Adrenal gland (tissue), 12 donors: Measurements from ENCODE around the gene MYCBP2. TPM values are rescaled to one million over a fixed set of nuclear protein-coding genes. Genes with fewer than 3 reads are reported as not detected.
"Not testable (repeated sequence)": the region's sequence is repeated elsewhere in the genome, so short reads cannot be mapped to it uniquely, and the experiment has no call there.

Experiments used
- DNase-seq, 7 donors: peaks; one replicate each; pipeline ENCODE4 v3.0.0-alpha.2; 2019 to 2020
- H3K27ac ChIP-seq, 5 donors: fragments of 200-600 bp; sonication (generic) in 4 of 5; 1 replicate in 3 of 5; 2 replicates in 2 of 5; pipeline versions ENCODE4 v1.5.1 to v1.8.0; 2016 to 2020; ENCODE audit warnings: mild to moderate bottlenecking in 1 of 5
- H3K27me3 ChIP-seq: fragments of 200-600 bp; 2 replicates; pipeline ENCODE4 v1.8.0; 2021
- H3K36me3 ChIP-seq, 2 donors: fragments of 200-600 bp; replicated peaks in 1 of 2; 1 replicate in 1 of 2; 2 replicates in 1 of 2; pipeline versions ENCODE4 v1.5.1 to v1.8.0; 2018 to 2022
- H3K4me1 ChIP-seq, 2 donors: fragments of 200-600 bp; replicated peaks in 1 of 2; 1 replicate in 1 of 2; 2 replicates in 1 of 2; pipeline versions ENCODE4 v1.5.1 to v1.8.0; 2018 to 2021
- H3K4me3 ChIP-seq, 4 donors: fragments of 200-600 bp; sonication (generic) in 3 of 4; one replicate each; pipeline ENCODE4 v1.5.1; 2016 to 2018
- H3K9me3 ChIP-seq, 3 donors: fragments of 200-600 bp; sonication (generic) in 1 of 3; replicated peaks in 1 of 3; 1 replicate in 2 of 3; 2 replicates in 1 of 3; pipeline versions ENCODE4 v1.5.1 to v1.8.0; 2016 to 2021
- CTCF ChIP-seq, 6 experiments: fragments of 450-650 bp in 4 of 6; fragments of 200-600 bp in 2 of 6; sonication (generic) in 1 of 6; IDR thresholded peaks; 1 replicate in 5 of 6; 2 replicates in 1 of 6; pipeline versions ENCODE4 v1.5.1 to v1.8.0; 2016 to 2021; ENCODE audit warnings: antibody characterized with exemption in 6 of 6, mild to moderate bottlenecking in 2 of 6, moderate library complexity in 1 of 6
- POLR2A ChIP-seq, 2 donors: fragments of 450-650 bp; IDR thresholded peaks; one replicate each; pipeline ENCODE4 v1.6.1; 2017; ENCODE audit warnings: antibody characterized with exemption in 2 of 2, mild to moderate bottlenecking in 2 of 2, moderate library complexity in 1 of 2
- WGBS, 4 donors: extraction: QIAGEN DNeasy Blood & Tissue Kit in 2 of 4; methylation state at CpG; one replicate each; pipeline versions ENCODE4 v1.1.5 to v1.1.7; 2013 to 2017; 5-methylcytosine and 5-hydroxymethylcytosine counted together
- intact Hi-C, 2 donors: fragments of 100-400 bp; cut with DNase I; formaldehyde crosslinking; loops; one replicate each; pipeline versions ENCODE4 v1.14.1 to v1.15.0; 2022 to 2023
- polyA plus RNA-seq, 3 donors: library from polyadenylated mRNA; stranded (reverse); fragments of 200-250 nt in 2 of 3; fragments of 350-450 nt in 1 of 3; fragmentation: Illumina TruSeq in 1 of 3; extraction: RNeasy Lipid Tissue Mini Kit (QIAGEN cat#74804) in 1 of 3; gene quantifications; one replicate each; pipeline ENCODE4 v1.2.3, GENCODE V29; 2013 to 2014
- total RNA-seq, 9 donors: library from RNA; depleted of rRNA in 4 of 9; stranded (reverse); fragments of >200 nt in 4 of 9; fragments of 120-200 nt in 1 of 9; fragmentation: NEBNext Ultra II Directional in 1 of 9; extraction: Animal tissue kit (Norgen Biotek cat#: 25700) in 1 of 9; gene quantifications; one replicate each; pipeline versions ENCODE4 v1.1.0 to v1.2.4, GENCODE V29; 2013 to 2023
- donor health status: healthy with polysubstance abuse.
- donor health status: Bipolar disorder and iron deficiency.
- donor health status: DM: yes; HTN: yes; CAD: no.
- donor health status: DM: no; HTN: no; CAD: no.
- donor health status: DM: no; HTN: no; CAD: no.
- donor health status: DM: yes; HTN: yes; CAD: no.

The MYCBP2 gene
- total and polyA plus RNA-seq, 12 donors, result 28.7 to 126 (median 68.8) TPM

GRCh38 chr13:77319536-77319935 is 7.4 kb downstream of the MYCBP2 start:
- WGBS, 4 donors, result 78 to 85% (median 83%) methylated on average over 2 of the region's 2 CpGs
- no peak overlapping the region for H3K27ac ChIP-seq
- no peak overlapping the region for H3K4me3 ChIP-seq
- H3K36me3 ChIP-seq, result no peaks in the 10 kb centered on the region
- TF ChIP-seq POLR2A (IDR thresholded peaks at IDR 0.05) (no peak), CTCF (IDR thresholded peaks at IDR 0.05) (no peak)
- DNase-seq, result no peak
- intact Hi-C loops, result no loop called here
- peaks cover 0 to 54% of the 10 kb centered on the region in 2 donors for H3K4me1 ChIP-seq
- no peaks in the 10 kb centered on the region for H3K9me3 ChIP-seq
- no peaks in the 10 kb centered on the region for H3K27me3 ChIP-seq

GRCh38 chr13:77318741-77319140 is 8.2 kb downstream of the MYCBP2 start:
- TF ChIP-seq CTCF (IDR thresholded peaks at IDR 0.05), result no peak
- TF ChIP-seq POLR2A (IDR thresholded peaks at IDR 0.05), result no peak
- intact Hi-C loops, result no loop called here
- WGBS, 4 donors, result 69 to 88% (median 74%) methylated on average over 2 of the region's 2 CpGs
- H3K9me3 ChIP-seq, result no peaks in the 10 kb centered on the region
- peaks cover 0 to 46% of the 10 kb centered on the region in 2 donors for H3K4me1 ChIP-seq
- H3K36me3 ChIP-seq, result no peaks in the 10 kb centered on the region
- H3K27me3 ChIP-seq, result no peaks in the 10 kb centered on the region
- H3K4me3 ChIP-seq, result no peak overlapping the region
- H3K27ac ChIP-seq, result no peak overlapping the region
- DNase-seq, result no peak

GRCh38 chr13:77316430-77316829 is 10.5 kb downstream of the MYCBP2 start:
- Histone ChIP-seq H3K27ac (peak overlapping the region in 2 of 5 donors; percentile 26 to 60), H3K9me3 (no peaks in the 10 kb centered on the region), H3K4me3 (no peak overlapping the region), H3K27me3 (no peaks in the 10 kb centered on the region), H3K36me3 (no peaks in the 10 kb centered on the region), H3K4me1 (peaks cover 3 to 39% of the 10 kb centered on the region in 2 donors)
- no peak for DNase-seq
- WGBS, 4 donors, result 55 to 66% (median 59%) methylated on average over 4 of the region's 4 CpGs
- intact Hi-C loops, result no loop called here
- TF ChIP-seq CTCF (IDR thresholded peaks at IDR 0.05) (no peak), POLR2A (IDR thresholded peaks at IDR 0.05) (no peak)

GRCh38 chr13:77315509-77315908 is 11.4 kb downstream of the MYCBP2 start:
- H3K4me3 ChIP-seq, H3K36me3 ChIP-seq, H3K9me3 ChIP-seq, intact Hi-C loops, H3K27me3 ChIP-seq, H3K27ac ChIP-seq, DNase-seq: not testable (repeated sequence)
- H3K4me1 ChIP-seq, result peaks cover 12 to 40% of the 10 kb centered on the region in 2 donors
- WGBS, 4 donors, result 87 to 89% (median 88%) methylated on average over 6 to 7 of the region's 7 CpGs

GRCh38 chr13:77313923-77314322 is 13.0 kb downstream of the MYCBP2 start:
- no peak for DNase-seq
- H3K36me3 ChIP-seq, result no peaks in the 10 kb centered on the region
- H3K4me1 ChIP-seq, result peaks cover 19 to 47% of the 10 kb centered on the region in 2 donors
- TF ChIP-seq CTCF (IDR thresholded peaks at IDR 0.05) (no peak), POLR2A (IDR thresholded peaks at IDR 0.05) (no peak)
- intact Hi-C loops, result no loop called here
- 85 to 91% (median 87%) methylated on average over 3 of the region's 3 CpGs for WGBS, 4 donors
- no peak overlapping the region for H3K4me3 ChIP-seq
- no peaks in the 10 kb centered on the region for H3K9me3 ChIP-seq
- no peak overlapping the region for H3K27ac ChIP-seq
- H3K27me3 ChIP-seq, result no peaks in the 10 kb centered on the region
